HCT116 (cell line): ENCODE data around the gene ZNF341. TPM values are rescaled to one million over a fixed set of nuclear protein-coding genes. Genes with fewer than 3 reads are reported as not detected.

Experiments used
- ATAC-seq: fragments of 200-7000 bp; cut with Tn5 transposase; 2 replicates; pipeline ENCODE4 v1.9.1; 2020; ENCODE audit warnings: mild to moderate bottlenecking, moderate library complexity
- BruUV-seq: library from RNA; stranded (reverse); fragments of 400-500 nt; replicated peaks from 2 replicates; lab custom pipeline; 2021; lab: Mats Ljungman, UMichigan
- CTCF ChIA-PET: fragments of 300-600 bp; sonication (Branson Sonifier 250); formaldehyde crosslinking; loops from one replicate; lab custom pipeline; 2021; ENCODE audit warnings: antibody characterized with exemption; lab: Charles Lee
- POLR2A ChIA-PET: fragments of 300-600, 350-600 bp; sonication (Branson Sonifier 250); formaldehyde crosslinking; loops from one replicate; lab custom pipeline; 2021; ENCODE audit warnings: antibody characterized with exemption; lab: Charles Lee
- RAD21 ChIA-PET, 2 experiments: fragments of 300-600 bp; sonication (Branson Sonifier 250); formaldehyde crosslinking; loops; one replicate each; lab custom pipeline; 2023; ENCODE audit warnings: low total read pairs in 2 of 2; ENCODE audit not compliant: uncharacterized antibody in 2 of 2, unreplicated experiment in 2 of 2, low non-redundant PET in 1 of 2; lab: Charles Lee
- DNase-seq: peaks from one replicate; pipeline ENCODE4 v3.0.0-alpha.2; 2010; ENCODE audit warnings: low read depth, low spot score
- H2AFZ ChIP-seq: fragments of 200-600 bp; shearing (Covaris generic), sonication (generic); 2 replicates; pipeline ENCODE4 v1.6.1; 2017; ENCODE audit warnings: low read depth, mixed run types, mixed read lengths, antibody characterized with exemption, low read length; ENCODE audit not compliant: poor library complexity, severe bottlenecking
- H3K27ac ChIP-seq: 2 replicates; pipeline ENCODE4 v1.5.1; 2012; ENCODE audit warnings: low read depth, low read length
- H3K27me3 ChIP-seq: fragments of 200-600 bp; sonication (generic); 2 replicates; pipeline ENCODE4 v1.6.1; 2016; ENCODE audit warnings: mixed run types, low read length, mixed read lengths; ENCODE audit not compliant: insufficient read depth
- H3K36me3 ChIP-seq, 2 experiments: fragments of 200-500 bp in 1 of 2; fragments of 200-600 bp in 1 of 2; sonication (Bioruptor generic) in 1 of 2; sonication (generic) in 1 of 2; 2 replicates each; pipeline versions ENCODE4 v1.5.1 to v1.6.1; 2014 to 2016; ENCODE audit warnings: low read length in 2 of 2, inconsistent platforms in 1 of 2, mixed read lengths in 1 of 2, mixed run types in 1 of 2; ENCODE audit not compliant: insufficient read depth in 2 of 2, control insufficient read depth in 1 of 2
- H3K4me1 ChIP-seq, 2 experiments: fragments of 200-600 bp in 1 of 2; sonication (generic) in 1 of 2; 2 replicates each; pipeline versions ENCODE4 v1.5.1 to v1.6.1; 2012 to 2017; ENCODE audit warnings: low read length in 2 of 2, inconsistent platforms in 1 of 2, mild to moderate bottlenecking in 1 of 2, mixed read lengths in 1 of 2, mixed run types in 1 of 2, moderate library complexity in 1 of 2; ENCODE audit not compliant: insufficient read depth in 2 of 2, control insufficient read depth in 1 of 2
- H3K4me2 ChIP-seq: fragments of 200-600 bp; sonication (generic); 2 replicates; pipeline ENCODE4 v1.6.1; 2017; ENCODE audit warnings: mixed run types, low read length, mixed read lengths
- H3K4me3 ChIP-seq, 2 experiments: fragments of 200-600 bp in 1 of 2; sonication (generic) in 1 of 2; replicated peaks in 1 of 2; 2 replicates each; pipeline ENCODE4 v1.5.1; 2011 to 2016; ENCODE audit warnings: low read length in 2 of 2, control low read depth in 1 of 2, low read depth in 1 of 2, mild to moderate bottlenecking in 1 of 2, mixed read lengths in 1 of 2, mixed run types in 1 of 2
- H3K79me2 ChIP-seq: fragments of 200-600 bp; sonication (generic); 2 replicates; pipeline ENCODE4 v1.6.1; 2017; ENCODE audit warnings: mild to moderate bottlenecking, mixed run types, low read length, moderate library complexity, mixed read lengths; ENCODE audit not compliant: insufficient read depth
- H3K9ac ChIP-seq: fragments of 200-600 bp; sonication (generic); 2 replicates; pipeline ENCODE4 v1.6.1; 2016; ENCODE audit warnings: low read length, mixed read lengths
- H3K9me2 ChIP-seq: fragments of 200-600 bp; sonication (generic), shearing (Covaris generic); 2 replicates; pipeline ENCODE4 v1.6.1; 2017; ENCODE audit warnings: mixed run types, mild to moderate bottlenecking, moderate library complexity; ENCODE audit not compliant: insufficient read depth
- H3K9me3 ChIP-seq, 2 experiments: fragments of 200-500 bp in 1 of 2; fragments of 200-600 bp in 1 of 2; sonication (Bioruptor generic) in 1 of 2; sonication (generic) in 1 of 2; 2 replicates each; pipeline ENCODE4 v1.6.1; 2014 to 2017; ENCODE audit warnings: low read length in 2 of 2, mixed read lengths in 2 of 2, inconsistent platforms in 1 of 2, low read depth in 1 of 2, mild to moderate bottlenecking in 1 of 2, mixed run types in 1 of 2, moderate library complexity in 1 of 2; ENCODE audit not compliant: control insufficient read depth in 1 of 2, insufficient read depth in 1 of 2
- H4K20me1 ChIP-seq: fragments of 200-600 bp; sonication (generic), shearing (Covaris generic); 2 replicates; pipeline ENCODE4 v1.6.1; 2017; ENCODE audit warnings: mixed run types, mild to moderate bottlenecking, moderate library complexity; ENCODE audit not compliant: insufficient read depth
- CEBPB ChIP-seq: IDR thresholded peaks from 2 replicates; pipeline ENCODE4 v1.6.1; 2012; ENCODE audit warnings: low read depth
- EGR1 ChIP-seq: IDR thresholded peaks from 2 replicates; pipeline ENCODE4 v1.6.1; 2012; ENCODE audit warnings: low read depth
- ELF1 ChIP-seq: IDR thresholded peaks from 2 replicates; pipeline ENCODE4 v1.6.1; 2012; ENCODE audit warnings: low read depth, borderline replicate concordance
- EZH2 ChIP-seq: fragments of 200-600 bp; sonication (generic); IDR thresholded peaks from 2 replicates; pipeline ENCODE4 v1.6.1; 2017; ENCODE audit warnings: antibody characterized with exemption, mixed run types
- EZH2phosphoT487 ChIP-seq: fragments of 200-600 bp; IDR thresholded peaks from 2 replicates; pipeline ENCODE4 v1.6.1; 2018; ENCODE audit warnings: antibody characterized with exemption, borderline replicate concordance
- FOSL1 ChIP-seq: IDR thresholded peaks from 2 replicates; pipeline ENCODE4 v1.6.1; 2012; ENCODE audit warnings: low read depth
- JUND ChIP-seq: IDR thresholded peaks from 2 replicates; pipeline ENCODE4 v1.6.1; 2012
- POLR2A ChIP-seq: IDR thresholded peaks from 2 replicates; pipeline ENCODE4 v1.7.0; 2011; ENCODE audit warnings: borderline replicate concordance; ENCODE audit not compliant: insufficient read depth, insufficient read length; ENCODE audit errors: extremely low read depth
- POLR2AphosphoS5 ChIP-seq: IDR thresholded peaks from 2 replicates; pipeline ENCODE4 v1.6.1; 2011; ENCODE audit warnings: mild to moderate bottlenecking, low read depth, low read length, moderate library complexity
- SRF ChIP-seq: IDR thresholded peaks from 2 replicates; pipeline ENCODE4 v1.6.1; 2012; ENCODE audit warnings: low read depth
- TCF7L2 ChIP-seq: IDR thresholded peaks from 2 replicates; pipeline ENCODE4 v1.7.0; 2011; ENCODE audit warnings: borderline replicate concordance, inconsistent platforms; ENCODE audit not compliant: insufficient read depth, insufficient read length; ENCODE audit errors: extremely low read depth
- YY1 ChIP-seq: IDR thresholded peaks from 2 replicates; pipeline ENCODE4 v1.6.1; 2011; ENCODE audit warnings: low read length, low read depth, moderate library complexity, mild to moderate bottlenecking; ENCODE audit not compliant: insufficient replicate concordance; ENCODE audit errors: extremely low read depth
- ZFX ChIP-seq: fragments of 450-650 bp; IDR thresholded peaks from 2 replicates; pipeline ENCODE4 v1.6.1; 2017
- intact Hi-C: fragments of 100-400 bp; cut with micrococcal nuclease; formaldehyde crosslinking; loops from 2 replicates; pipeline ENCODE4 v1.10.0; 2022
- total RNA-seq: library from RNA; stranded (reverse); gene quantifications from one replicate; pipeline ENCODE4 v1.2.1, GENCODE V29; 2021; ENCODE audit not compliant: unreplicated experiment
- TF ChIP-seq, protein P1 (sequence below), 3 experiments: fragments of 200-600 bp in 1 of 3; sonication (generic) in 1 of 3; IDR thresholded peaks in 2 of 3; conservative IDR thresholded peaks in 1 of 3; 2 replicates each; pipeline ENCODE4 v1.5.1; 2012 to 2017; ENCODE audit warnings: low read depth in 2 of 3, low read length in 2 of 3, antibody characterized with exemption in 1 of 3, borderline replicate concordance in 1 of 3, control low read depth in 1 of 3, mild to moderate bottlenecking in 1 of 3, mixed read lengths in 1 of 3, mixed run types in 1 of 3, moderate library complexity in 1 of 3; ENCODE audit not compliant: insufficient read depth in 1 of 3
- TF ChIP-seq, protein P2 (sequence below): IDR thresholded peaks from 2 replicates; pipeline ENCODE4 v1.6.1; 2011; ENCODE audit warnings: mild to moderate bottlenecking, low read length, moderate library complexity; ENCODE audit not compliant: insufficient replicate concordance; ENCODE audit errors: extremely low read depth

Gene ZNF341
- total RNA-seq, 1 experiment from 2014 or later: 4.9 TPM

GRCh38 chr20:33696448-33696847 lies 35.3 kb upstream of the ZNF341 start (continued):
- TF ChIP-seq, protein P1, sequence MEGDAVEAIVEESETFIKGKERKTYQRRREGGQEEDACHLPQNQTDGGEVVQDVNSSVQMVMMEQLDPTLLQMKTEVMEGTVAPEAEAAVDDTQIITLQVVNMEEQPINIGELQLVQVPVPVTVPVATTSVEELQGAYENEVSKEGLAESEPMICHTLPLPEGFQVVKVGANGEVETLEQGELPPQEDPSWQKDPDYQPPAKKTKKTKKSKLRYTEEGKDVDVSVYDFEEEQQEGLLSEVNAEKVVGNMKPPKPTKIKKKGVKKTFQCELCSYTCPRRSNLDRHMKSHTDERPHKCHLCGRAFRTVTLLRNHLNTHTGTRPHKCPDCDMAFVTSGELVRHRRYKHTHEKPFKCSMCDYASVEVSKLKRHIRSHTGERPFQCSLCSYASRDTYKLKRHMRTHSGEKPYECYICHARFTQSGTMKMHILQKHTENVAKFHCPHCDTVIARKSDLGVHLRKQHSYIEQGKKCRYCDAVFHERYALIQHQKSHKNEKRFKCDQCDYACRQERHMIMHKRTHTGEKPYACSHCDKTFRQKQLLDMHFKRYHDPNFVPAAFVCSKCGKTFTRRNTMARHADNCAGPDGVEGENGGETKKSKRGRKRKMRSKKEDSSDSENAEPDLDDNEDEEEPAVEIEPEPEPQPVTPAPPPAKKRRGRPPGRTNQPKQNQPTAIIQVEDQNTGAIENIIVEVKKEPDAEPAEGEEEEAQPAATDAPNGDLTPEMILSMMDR (IDR thresholded peaks at IDR 0.05 in 2 of 3, conservative IDR thresholded peaks at IDR 0.05 in 1 of 3; ENCODE audit: borderline replicate concordance in 1 of 3, insufficient read depth in 1 of 3, low read depth in 2 of 3, low read length in 2 of 3): no peak
- TF ChIP-seq SRF (no peak), TCF7L2 (no peak), POLR2AphosphoS5 (no peak), EZH2 (no peak)

- no peaks in the 10 kb centered on the region for H3K27me3 ChIP-seq
- no peaks in the 10 kb centered on the region for H3K36me3 ChIP-seq
- no peak overlapping the region for H3K4me2 ChIP-seq
- H3K9me3 ChIP-seq: no peaks in the 10 kb centered on the region
- no peak overlapping the region for H2AFZ ChIP-seq
- intact Hi-C loops: no loop called here
- H3K79me2 ChIP-seq: no peaks in the 10 kb centered on the region
- POLR2A ChIA-PET: interaction anchor here (0.9 kb wide), 1 partner anchor 23 kb away, joined by 3 read pairs; no protein-coding TSS in a partner anchor
- no TSS peak for BruUV-seq
- ATAC-seq: no peak
- H3K9ac ChIP-seq: no peak overlapping the region
- H3K4me3 ChIP-seq: no peak overlapping the region
- TF ChIP-seq POLR2A: no peak
- TF ChIP-seq YY1: no peak
- TF ChIP-seq TCF7L2: no peak
- no peak for TF ChIP-seq EGR1
- no peak for TF ChIP-seq POLR2AphosphoS5
- TF ChIP-seq, protein P2, sequence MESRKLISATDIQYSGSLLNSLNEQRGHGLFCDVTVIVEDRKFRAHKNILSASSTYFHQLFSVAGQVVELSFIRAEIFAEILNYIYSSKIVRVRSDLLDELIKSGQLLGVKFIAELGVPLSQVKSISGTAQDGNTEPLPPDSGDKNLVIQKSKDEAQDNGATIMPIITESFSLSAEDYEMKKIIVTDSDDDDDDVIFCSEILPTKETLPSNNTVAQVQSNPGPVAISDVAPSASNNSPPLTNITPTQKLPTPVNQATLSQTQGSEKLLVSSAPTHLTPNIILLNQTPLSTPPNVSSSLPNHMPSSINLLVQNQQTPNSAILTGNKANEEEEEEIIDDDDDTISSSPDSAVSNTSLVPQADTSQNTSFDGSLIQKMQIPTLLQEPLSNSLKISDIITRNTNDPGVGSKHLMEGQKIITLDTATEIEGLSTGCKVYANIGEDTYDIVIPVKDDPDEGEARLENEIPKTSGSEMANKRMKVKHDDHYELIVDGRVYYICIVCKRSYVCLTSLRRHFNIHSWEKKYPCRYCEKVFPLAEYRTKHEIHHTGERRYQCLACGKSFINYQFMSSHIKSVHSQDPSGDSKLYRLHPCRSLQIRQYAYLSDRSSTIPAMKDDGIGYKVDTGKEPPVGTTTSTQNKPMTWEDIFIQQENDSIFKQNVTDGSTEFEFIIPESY: no peak
- TF ChIP-seq JUND: no peak
- no peak for TF ChIP-seq ELF1
- no peak for TF ChIP-seq CEBPB
- no peak for TF ChIP-seq FOSL1
- no peak for TF ChIP-seq EZH2phosphoT487
- TF ChIP-seq ZFX: no peak
- TF ChIP-seq, protein P1 (IDR thresholded peaks at IDR 0.05 in 2 of 3, conservative IDR thresholded peaks at IDR 0.05 in 1 of 3; ENCODE audit: borderline replicate concordance in 1 of 3, insufficient read depth in 1 of 3, low read depth in 2 of 3, low read length in 2 of 3): no peak
- TF ChIP-seq, all 23 proteins: peak for 0
- DNase-seq: no peak
- no peak overlapping the region for H3K27ac ChIP-seq
- CTCF ChIA-PET: interaction anchor here (0.6 kb wide), 1 partner anchor 432 kb away, joined by 3 read pairs; no protein-coding TSS in a partner anchor
- RAD21 ChIA-PET: no interaction called here
- no peaks in the 10 kb centered on the region for H3K4me1 ChIP-seq
- no peaks in the 10 kb centered on the region for H3K9me2 ChIP-seq
- H4K20me1 ChIP-seq: no peaks in the 10 kb centered on the region
Observed at GRCh38 chr20:33697129-33697528, 34.7 kb upstream of the ZNF341 start.
